8988T (cell line): ENCODE measurements around the gene AGBL4.

ENCODE experiments used
- DNase-seq: peaks from one replicate; pipeline ENCODE4 v3.0.0; 2011

Gene AGBL4

DNA sequence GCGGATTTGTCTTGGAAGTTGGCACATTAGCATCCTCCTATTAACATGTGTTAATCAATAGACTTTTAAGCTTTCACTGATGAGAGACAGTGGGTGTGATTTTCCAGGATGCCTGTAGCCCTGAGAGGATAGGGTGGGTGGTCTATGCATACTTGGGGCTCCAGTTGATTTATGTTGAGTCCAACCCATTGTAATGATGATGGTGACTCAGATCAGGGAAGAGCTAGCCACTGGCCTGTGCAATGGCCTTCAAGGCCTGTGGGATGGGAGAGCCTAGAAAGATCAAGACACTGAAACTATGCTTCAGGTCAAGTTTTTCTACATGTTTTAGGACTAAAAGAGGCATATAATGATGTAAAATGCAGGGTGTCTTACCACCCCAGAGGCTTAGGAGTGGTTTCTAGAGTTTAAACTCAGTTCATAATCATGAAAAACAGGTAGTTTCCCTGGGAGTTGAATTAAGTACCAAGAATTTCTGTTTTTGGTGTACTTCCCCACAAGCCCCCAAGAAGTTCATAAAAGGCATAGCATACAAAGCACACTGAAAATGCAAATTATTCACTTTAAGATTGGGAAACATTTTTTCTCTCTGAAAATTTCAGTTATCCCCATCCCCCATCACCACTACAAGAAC is 1267.0 kb downstream of the AGBL4 start:
- no peak for DNase-seq

DNA sequence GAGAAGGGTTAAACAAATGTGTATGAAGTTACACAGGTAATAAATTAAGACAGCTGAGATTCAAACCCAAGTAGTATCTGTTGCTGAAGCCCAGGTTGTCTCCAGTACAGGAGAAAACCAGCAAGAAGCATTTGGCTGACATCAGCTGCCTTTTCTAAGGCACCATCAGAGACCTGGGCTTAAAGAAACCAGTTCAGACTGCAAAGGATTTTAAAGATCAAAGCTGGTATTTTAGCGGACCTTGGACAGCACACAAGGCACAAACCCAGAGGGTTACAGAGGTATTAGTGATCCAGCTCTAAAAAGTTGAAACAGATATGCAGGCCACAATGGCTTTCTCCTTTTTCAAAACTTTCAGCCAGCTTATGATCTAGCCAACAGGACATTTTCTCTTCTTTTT is 1270.5 kb downstream of the AGBL4 start:
- no peak for DNase-seq

DNA sequence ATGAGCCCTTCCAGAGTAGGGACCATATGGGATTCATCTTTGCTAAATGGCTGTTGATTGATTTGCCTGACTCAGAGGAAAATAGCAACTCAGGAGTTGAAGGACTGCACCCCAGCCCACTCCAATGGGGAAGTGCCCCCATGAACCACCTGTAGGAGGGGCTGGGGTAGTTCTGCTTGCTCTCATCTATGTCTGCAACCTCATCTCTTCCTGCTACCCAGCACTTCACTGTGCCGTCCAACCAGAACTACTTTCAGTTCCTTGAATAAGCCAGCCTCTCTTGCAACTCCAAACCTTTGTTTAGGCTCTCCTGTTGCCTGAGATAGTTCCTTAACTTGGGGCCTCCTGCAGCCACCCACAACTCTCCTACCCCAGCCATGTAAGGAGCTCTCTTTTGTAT is 1273.6 kb downstream of the AGBL4 start:
- DNase-seq: no peak

DNA sequence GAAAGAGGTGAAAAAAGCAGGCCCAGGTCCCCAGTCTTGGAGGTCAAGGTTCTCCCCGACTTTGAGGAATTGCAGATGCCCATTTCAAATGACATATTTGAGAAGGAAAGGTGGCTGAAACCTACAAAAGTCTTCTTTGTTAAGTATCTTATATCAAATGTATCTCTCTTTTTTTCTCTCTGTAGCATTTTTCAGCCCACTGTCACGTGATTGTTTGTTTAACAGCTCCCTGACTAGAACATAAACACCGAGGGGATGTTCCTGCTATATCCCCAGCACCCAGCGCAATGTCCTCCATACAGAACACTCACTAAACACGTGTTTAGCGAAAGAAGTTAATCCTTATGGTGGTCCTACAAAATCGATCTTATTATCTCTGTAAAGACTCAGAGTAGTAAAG is 1274.7 kb downstream of the AGBL4 start:
- DNase-seq: no peak

DNA sequence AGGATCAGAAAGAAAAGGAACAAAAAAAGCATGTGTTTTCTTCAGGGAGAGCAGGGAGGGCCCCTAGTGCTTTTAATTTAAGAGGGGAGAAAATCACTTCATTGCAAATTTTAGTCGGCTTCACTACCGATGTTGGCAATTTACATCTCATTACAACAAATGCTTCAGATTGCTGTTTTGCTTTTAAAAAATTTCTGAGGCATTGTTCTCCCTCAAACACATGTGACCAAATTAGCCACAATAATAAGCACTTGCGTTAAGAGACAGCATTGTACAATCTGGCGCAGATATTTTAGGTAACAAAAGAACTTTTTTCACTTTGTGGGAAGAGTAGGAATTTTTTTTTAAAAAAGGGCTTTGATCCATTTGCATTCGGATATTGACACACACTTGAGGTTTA is 1276.8 kb downstream of the AGBL4 start:
- DNase-seq: no peak

DNA sequence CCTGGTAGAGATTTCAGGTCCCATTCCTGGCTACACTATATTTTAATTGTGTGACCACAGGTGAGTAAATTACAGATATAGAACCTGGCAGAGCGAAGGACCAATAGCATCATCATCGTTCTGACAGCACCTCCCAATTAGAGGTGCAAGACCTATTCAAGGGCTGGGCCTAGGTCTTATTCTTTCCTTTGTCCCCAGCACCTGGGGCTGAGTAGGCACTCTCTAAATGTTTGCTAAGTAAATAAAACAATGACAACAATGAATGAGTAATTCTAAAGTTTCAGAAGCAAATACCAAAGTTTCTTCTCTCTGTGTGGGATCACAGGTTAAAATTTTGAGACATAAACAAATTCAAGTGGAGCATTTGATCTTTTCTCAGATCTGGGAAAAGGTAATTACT is 1279.7 kb downstream of the AGBL4 start:
- no peak for DNase-seq

DNA sequence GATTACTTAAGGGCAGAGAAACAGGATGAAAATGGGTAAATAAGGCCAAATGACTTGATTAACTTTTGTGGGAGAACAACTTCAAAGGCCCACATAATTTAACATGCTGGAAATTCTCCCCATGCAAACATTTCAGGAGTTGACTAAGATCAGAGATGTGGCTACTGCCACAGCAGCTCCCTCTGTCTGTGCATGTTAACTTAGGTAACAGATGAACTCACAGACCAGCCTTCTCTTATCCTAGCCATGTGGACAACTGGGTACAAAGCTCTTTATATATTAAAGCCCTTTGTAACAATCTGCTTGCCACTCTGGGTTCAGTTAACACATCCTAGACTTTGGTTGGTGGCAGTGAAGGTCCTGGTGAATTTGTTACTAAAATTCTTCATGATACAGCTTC is 1280.3 kb downstream of the AGBL4 start:
- no peak for DNase-seq

DNA sequence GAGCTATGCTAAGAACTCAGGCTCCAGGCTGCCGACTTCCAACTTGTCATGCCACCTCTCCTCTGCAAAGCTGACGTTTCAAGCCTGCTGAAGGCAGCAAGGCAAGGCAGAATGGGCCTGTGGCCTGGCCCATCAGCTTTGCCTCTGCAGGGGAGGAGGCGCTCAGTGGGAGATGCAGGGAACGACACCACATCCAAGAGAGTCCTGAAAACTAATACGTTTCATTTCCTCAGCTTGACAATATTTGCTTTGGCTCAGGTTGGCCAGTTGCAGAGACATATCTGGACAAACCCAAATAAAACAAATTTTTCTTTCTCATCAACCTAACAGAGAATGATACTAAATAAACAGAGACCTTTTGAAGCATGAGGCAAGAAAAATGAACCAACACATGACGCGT is 1282.4 kb downstream of the AGBL4 start:
- no peak for DNase-seq

DNA sequence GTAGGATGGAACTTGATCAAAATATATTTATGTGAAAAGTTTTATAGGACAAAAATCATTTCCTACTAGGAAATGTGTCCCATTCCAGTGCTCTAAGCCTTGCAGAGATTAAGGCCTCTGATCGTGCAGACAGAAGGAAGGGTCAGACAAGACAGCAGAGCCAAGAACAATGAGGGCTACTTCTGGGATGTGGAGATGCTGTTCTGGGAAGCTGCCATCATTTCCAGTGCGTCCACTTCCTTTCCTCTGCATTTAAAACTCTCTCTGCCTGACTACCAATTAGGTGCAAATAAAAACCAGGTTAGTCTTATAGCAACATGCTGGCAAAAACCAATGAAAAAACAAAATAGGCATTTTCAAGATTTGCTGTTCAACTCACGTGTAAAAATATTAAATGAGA is 1283.1 kb downstream of the AGBL4 start:
- no peak for DNase-seq

DNA sequence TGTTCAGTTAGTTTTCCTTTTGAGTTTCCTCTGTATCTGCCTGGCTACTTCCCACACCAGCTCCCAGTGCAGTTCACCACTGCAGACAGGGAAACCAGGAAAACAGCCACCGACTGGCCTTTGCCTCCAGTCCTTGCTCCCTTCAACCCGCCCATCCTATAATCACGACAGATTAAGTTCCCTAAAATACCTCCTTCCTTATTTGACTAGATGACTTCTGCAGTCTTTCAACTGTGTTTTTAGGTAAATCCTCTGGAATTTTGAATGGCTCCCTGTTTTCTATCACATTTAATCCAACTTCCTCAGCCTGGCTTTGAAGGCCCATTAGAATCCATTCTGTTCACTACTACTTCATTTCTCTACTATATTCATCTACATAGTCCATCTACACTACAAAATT is 1284.7 kb downstream of the AGBL4 start:
- DNase-seq: no peak

DNA sequence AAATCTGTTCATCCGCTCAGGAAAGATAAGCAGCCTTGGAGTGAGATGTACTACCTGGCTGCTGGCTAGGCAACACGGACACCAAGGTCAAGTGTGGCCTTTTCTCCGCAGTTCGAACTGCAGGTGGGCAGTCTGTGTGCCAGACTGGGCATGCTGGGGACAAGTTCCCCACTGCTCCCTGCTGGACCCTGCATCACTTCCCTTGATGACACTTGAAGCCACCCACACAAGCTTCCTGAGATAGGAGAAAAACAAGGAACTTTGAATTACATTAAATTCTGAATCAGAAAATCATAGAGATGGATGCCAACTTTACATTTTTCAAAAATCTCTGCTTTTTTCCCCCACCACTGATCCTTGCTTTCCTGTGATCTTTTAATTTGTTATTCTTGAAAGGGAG is 1285.4 kb downstream of the AGBL4 start:
- no peak for DNase-seq

DNA sequence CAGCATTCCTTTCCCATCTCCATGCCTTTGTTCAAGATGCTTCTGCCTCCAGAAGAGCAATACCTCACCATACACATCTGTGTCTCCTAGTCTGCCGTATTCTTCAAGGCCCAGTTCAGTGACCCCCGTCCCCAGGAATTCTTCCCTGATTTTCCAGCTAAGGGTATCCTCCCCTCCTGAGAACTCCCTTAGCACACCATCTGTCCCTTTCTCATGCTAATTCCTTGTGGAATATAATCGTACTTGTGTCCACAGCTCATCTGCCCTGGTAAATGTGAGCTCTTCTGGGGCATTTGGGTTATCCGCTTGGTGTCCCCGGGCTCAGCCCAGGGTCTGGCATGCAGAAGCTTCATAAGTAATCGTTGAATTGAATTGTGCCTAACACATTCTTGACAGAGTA is 1288.0 kb downstream of the AGBL4 start:
- DNase-seq: no peak

DNA sequence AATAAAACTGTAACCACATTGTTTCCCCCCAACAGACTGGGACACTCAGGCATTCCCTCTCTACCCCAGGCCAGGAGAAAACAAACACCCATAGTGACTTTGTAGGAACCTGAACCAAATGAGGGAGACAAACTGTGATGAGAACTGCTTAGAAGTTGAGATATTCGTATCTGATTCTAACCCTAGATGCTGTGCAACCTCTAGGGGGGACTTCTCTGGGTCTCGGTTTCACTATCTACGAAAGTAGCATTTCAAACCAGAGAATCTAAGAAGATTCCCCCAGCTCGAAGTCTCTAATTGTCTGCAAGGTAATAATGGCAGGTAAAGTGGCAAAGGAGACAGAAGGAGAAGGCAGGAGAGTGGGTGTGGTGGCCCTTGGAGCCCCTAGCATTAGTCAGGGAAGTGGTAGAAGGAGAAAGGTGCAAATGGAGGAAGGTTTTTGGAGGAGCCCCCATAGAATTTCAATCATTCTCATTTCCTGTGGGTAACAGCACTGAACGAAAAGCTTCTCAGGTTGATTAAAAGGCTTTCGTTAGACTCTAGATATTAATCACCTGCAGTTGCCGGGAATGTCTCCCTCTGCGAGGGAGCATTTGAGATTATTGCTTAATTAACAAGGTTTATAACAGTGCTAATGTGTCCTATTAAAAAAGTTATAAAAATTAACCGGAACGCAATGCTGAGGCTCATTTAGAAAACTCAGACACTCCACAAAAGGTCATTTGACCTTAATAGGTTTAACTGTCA is 1293.4 kb downstream of the AGBL4 start:
- DNase-seq: no peak

DNA sequence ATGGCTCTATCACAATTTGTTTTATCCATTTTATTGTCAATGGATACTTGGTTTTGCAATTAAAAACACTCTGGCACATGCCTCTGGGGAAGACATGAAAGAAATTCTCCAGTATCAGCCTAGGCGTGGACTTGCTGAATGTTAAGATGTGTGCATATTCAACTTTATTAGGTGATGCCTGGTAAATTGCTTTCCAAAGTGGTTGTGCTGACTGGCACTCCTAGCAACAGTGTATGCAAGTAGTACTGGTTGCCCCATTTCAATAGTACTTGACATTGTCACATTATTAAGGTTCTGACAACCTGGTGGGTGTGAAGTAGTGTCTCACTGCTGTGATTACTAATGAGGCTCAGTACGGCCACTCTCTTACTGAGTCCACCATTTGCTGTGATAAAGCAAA is 1295.2 kb downstream of the AGBL4 start:
- no peak for DNase-seq

DNA sequence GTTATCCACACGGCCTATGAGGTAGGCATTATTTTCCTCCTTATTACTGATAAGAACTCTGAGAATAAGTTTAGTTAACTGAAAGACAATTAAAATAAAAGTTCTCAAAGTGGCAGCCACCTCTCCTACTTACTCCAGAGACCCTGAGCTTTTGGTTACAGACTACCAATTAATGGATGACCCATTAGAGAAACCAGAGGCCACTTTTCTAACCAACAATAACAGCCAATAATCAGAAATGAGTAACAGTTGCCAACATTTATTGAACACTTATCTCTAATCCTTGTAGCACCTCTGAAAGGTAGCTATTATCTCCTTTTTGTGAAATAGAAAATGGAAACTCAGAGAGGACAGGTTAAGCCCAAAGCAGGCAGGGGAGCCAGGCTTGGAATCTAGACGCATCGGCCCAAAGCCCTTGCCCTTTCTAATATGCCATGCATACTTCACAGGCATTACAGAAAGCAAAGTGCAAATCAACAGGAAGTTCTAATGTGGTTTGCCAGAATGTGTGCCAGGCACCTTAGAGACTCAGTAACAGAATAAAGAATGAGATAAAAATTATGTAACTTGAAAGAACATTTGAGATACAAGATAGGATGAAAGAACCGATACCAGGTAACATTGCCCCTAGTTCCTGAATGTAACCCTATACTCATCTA is 1297.1 kb downstream of the AGBL4 start:
- DNase-seq: no peak

DNA sequence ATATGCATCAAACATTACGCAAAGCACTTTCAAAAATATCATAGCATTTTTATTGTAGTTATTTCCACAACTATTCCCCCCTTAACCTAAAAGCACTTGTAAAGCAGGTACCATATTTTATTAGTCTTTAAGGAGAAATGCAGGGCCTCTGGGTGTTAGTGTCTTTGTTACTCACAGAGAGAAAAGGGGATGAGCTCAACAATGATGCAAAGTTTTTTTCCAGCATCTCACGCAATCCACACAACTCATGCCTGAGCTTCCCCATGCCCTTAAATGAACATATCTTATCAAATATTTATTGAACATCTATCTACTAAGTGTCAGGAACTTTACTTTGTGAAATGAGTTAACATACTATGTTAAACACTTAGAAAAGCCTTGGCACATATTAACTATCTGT is 1297.6 kb downstream of the AGBL4 start:
- DNase-seq: no peak

DNA sequence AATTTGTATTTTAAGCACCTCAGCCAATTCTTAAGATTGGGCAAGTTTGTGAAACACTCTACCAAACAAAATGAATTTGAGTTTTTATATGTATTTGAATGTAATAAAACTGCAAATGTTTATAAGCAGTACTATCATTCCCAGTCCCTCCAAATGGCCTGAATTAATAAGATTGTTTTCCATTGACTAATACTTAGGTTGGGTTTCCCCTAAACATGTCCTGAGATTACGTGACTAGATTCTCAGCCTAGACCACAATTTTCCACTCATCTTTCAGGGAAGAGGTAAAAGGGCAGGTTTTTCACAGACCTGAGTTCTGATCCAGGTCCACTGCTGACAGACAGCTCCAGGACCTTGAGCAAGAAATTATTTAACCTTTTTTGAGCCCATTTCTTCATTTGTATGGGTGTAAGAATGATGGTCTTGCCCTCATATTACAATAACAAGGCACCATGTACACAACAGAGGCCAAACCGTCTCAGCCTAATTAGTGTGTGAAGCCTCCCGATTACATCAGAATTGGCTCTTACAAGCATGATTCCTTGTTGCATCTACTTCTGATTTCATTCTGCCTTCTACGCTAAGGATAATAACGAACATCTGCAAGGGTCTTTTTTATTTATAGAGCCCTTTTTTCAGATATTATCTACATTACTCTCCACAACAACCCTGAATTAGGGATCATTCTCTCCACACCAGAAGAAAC is 1298.3 kb downstream of the AGBL4 start:
- DNase-seq: no peak

DNA sequence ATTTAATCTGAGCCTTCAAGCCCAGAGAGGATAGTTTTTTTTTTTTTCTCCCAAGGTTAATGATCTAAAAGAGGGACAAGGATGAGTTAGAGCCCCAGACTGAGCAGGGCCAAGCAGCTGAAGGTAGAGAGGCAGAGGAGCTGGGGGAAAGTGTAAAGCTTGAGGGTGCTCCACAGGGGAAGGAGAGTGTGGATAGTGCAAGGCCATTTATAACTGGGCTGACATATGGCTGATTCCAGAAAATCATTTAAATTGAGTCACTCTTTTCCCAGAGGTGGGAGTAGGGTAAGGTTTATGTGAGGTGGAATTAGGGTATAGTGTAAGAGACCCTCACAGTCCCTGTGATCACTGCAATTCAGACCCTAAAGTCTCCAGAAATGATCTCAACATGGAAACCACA is 1302.8 kb downstream of the AGBL4 start:
- DNase-seq: no peak

DNA sequence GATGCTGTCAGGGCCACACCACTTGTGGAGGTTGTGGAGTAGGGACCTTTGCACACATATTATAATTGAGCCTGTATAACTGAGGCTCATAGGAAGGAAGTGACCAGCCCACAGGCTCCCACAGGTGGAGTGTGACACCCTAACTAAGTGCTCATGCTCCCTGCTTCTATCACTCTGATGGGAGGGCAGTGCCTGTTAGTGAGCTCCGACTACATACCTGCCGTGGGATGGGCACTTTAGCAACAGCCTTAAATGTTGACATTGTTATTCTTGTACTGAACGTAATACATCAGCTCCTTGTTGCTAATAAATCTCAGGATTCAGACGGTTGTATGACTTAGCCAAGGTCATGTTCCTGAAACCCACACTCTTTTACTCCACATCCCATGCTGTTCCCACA is 1305.0 kb downstream of the AGBL4 start:
- no peak for DNase-seq

DNA sequence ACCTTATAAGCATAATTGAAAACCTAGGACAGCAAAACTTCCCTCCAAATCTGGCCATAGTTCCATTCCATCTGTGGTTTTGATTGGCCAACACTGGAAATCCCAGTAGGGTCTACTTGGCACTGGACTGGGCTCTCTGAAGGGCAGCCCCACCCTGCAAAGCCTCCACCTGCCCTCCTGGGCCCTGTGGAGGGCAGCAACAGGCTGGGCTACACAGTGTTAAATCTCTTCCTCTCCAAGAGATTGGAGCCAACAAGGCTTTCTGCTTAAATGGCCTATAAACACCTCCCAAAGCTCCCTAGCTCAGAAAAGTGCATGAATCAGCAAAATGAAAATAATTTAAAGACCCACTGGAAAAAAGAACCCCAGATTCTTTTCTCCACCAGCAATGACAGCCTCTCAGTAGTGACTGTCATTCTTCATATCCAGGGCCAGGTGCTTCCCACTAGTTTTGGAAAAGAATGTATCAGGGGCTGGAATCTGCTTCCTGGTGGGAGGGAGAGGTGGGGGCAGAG is 1305.6 kb downstream of the AGBL4 start:
- no peak for DNase-seq

DNA sequence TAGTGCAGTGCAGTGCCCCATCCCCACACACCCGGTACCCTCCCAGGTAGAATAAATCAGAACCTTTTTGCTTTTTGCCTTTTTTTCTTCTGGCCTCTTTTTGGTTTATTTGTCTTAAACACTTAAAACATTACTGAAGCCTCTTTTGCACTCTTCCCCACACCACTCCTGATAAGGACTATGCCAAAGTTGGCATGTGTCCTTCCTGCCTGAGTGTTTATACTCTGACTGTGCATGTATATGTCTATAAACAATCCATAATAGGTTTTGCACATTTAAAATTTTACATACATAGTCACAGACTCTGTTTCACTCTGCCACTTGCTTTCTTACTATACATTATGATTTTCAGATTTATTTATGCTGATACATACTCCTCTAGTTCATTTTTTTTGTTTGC is 1306.7 kb downstream of the AGBL4 start:
- no peak for DNase-seq

DNA sequence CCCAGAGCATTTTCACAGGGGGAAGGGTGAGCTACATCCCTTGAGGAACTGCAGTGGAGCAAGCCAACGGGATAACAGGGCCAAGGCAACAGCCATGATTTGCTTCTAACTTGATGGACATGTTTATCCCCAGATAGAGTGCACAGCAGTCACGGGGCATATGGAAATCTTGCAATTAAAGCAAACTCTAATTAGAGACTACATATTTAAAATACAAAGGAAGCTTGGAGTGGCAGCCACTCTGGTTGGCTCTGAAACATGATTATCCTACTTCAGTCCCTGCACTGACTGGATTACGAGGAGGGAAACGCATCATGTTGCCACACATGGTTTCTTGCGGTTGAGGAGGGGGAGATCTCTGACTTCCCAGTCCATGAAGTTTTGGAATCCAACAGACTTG is 1307.8 kb downstream of the AGBL4 start:
- no peak for DNase-seq

DNA sequence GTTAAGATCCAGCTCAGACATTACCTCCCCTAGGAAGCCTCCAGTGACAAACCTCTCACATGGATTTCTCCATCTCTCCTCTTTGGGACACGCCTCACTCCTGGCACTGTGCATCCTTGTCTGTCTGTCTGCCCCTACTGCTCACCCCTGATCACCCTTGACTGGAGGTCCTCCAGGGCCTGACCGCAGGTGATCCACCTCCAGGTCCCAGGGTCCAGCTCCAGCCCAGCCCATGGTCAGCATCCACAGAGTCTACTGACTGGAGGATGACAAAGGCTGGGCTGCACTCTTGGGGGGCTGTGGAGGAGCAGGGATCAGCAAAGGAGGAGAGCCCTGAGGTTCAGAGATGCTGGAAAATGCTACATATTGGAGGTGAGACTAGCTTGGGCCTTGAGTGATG is 1312.8 kb downstream of the AGBL4 start:
- DNase-seq: no peak

DNA sequence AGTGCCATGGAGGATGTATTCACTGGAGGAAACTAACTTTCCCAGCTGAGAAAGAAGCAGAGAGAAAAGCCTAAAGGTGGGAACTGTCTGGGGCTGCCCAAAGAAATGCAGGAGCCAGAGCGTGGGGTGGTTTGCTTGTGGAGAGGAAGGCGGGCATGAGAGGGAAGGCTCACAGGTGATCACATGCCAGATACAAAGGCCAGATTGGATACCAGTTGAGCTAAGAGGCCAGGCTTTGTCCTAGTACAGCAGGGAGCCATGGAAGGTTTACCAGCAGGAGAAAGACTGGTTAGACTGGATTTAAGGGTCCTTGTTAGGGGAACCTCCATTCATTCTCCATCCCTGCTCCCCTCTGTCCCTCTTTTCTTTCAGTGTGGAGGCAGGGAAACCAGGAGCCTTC is 1313.4 kb downstream of the AGBL4 start:
- DNase-seq: no peak
